HG02798 (cell line): Measurements from ENCODE around the gene CD300C.
"Not testable (repeated sequence)": the region's sequence is repeated elsewhere in the genome, so short reads cannot be mapped to it uniquely, and the experiment has no call there.

ENCODE experiments used
- ATAC-seq: cut with Tn5 transposase; IDR thresholded peaks from one replicate; pipeline ENCODE4 v1.9.1; 2021; ENCODE audit warnings: mild to moderate bottlenecking; ENCODE audit not compliant: unreplicated experiment, poor library complexity

Gene CD300C

DNA sequence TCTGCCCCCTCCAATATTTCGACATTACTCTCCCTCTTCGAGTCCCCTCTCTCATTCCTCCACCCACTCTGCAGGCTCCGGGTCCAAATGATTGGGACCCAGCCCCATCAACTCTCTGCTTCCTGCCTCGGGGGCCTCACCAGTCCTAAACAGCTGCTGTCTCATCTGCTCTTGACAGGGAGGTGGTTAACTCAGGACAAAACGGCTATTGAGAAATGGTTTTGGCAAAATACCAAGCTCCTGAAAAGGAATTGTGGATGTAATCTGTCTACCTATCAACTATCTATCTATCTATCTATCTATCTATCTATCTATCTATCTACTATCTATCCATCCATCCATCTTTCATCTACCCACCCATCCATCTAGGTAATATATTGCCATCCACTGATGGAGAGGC lies 19.2 kb upstream of the CD300C start:
- ATAC-seq: no peak

DNA sequence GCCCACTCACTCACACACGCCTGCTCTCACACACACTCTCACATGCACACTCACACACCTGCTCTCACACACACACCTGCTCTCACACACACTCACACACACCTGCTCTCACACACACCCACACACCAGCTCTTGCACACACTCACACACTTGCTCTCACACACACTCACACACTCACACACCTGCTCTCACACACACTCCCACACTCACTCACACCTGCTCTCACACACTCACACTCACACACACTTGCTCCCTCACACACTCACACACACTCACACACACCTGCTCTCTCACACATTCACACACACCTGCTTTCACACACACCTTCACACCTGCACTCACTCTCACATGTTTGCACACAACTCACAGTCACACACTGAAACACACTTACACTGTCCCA lies 17.4 kb upstream of the CD300C start:
- ATAC-seq: no peak

DNA sequence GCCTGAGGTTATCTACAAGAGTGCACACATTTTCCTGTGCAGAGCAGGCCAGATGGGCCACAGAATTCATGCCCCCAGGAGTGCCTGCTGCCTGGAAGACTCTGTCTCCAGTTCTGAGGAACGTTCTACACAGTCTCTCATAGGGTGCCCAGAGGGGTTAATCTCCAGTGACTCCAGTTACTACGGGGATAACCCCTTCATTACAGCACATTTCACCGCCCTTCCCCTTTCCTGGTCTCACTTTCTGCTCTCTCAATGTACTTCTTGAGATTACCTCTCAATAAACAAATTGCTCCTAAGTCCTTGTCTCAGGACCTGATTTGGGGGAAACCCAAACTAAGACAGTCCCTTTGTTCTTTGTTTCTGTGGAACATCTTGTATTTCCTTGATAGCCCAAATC lies 15.7 kb upstream of the CD300C start:
- no peak for ATAC-seq

DNA sequence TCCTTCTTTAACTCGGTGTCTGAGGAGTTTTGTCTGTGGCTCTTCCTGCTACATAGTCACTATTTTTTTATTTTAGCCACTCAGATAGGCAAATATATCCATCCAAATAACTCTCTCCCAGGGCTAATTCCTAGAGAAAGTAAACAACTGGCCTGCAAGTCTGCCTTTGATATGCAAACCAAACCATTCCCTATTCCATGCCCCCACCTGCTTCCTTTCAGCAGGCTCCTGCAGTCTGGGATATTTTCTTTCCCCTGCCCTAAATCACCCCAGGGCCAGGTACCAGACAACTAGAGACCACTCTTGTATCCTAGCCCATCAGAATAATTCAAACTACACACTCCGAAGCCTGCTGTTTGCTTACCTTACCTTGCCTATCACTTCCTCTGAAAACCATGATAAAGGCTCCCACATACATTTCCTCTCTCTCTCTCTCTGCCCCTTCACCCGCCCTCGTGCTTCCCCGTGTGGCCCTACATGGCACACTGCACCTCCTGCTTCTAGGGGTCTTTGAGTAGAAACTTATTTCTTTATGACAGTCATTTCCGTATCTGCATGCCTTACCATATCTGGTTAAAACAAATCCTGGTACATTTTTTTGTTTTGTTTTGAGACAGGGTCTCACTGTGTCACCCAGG lies 13.1 kb upstream of the CD300C start:
- no peak for ATAC-seq

DNA sequence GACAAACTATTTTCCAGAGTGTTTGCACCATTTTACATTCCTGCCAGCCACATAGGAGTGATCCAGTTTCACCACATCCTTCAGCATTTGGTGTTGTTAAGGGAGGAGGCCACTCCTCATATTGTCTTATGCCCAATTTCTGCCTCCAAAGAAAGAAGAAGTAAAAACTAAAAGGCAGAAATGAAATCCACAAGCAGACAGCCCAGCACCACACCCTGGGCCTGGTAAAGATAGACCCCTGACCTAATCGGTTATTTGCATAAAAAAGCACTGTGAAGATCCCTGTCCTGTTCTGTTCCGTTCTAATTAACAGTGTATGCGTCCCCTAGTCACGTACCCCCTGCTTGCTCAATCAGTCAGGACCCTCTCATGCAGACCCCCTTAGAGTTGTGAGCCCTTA lies 12.5 kb upstream of the CD300C start:
- ATAC-seq: not testable (repeated sequence)

DNA sequence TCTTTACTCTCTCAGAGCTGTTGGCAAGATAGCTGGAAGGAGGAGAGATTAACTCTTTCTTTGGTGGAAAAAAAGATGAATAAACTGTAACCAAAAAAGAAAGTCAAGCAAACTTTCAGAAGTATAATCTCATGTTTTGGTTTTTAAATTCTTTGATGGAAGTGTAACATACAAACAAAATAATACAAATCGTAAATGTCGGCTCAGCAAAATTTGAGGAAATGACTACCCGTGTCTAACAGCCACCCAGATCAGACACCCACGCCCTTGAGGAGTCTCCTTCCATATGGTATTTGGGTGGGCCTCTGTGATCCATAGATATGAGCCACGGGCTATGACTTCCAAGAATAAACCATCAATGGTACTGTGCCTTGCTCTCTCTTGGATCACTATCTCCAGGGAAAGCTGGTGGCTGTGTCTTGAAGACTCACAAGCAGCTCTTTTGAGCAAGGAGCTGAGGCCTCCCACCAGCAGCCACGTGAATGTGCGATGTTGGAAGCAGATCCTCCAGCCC lies 9.6 kb upstream of the CD300C start:
- ATAC-seq: no peak

- no peak for ATAC-seq
Observed at GRCh38 chr17:74554909-74555308, 9.0 kb upstream of the CD300C start.

- no peak for ATAC-seq
Observed at GRCh38 chr17:74552037-74552436, 6.1 kb upstream of the CD300C start.

- no peak for ATAC-seq
Observed at GRCh38 chr17:74550602-74551001, 4.7 kb upstream of the CD300C start.

DNA sequence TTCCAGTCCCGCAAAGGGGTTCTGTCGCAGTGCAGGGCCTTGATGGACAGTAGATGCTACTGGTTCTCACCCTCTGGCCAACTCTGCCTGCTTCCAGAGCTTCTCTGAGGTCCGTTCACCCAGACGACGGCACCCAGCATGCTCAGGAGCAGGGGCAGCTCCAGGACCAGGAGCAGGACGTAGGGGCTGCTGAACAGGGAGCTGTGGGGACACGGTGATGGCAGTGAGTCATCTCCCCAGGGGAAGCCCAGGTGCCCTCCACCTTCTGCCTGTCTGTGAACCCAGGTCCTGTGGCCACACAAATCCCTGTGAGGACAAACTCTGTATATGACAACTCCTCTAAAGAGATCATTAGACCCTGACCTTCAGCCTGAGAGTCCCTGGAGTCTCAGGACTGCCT lies 3.4 kb upstream of the CD300C start:
- ATAC-seq: no peak

- ATAC-seq: no peak
Observed at GRCh38 chr17:74547736-74548135, 1.8 kb upstream of the CD300C start.

DNA sequence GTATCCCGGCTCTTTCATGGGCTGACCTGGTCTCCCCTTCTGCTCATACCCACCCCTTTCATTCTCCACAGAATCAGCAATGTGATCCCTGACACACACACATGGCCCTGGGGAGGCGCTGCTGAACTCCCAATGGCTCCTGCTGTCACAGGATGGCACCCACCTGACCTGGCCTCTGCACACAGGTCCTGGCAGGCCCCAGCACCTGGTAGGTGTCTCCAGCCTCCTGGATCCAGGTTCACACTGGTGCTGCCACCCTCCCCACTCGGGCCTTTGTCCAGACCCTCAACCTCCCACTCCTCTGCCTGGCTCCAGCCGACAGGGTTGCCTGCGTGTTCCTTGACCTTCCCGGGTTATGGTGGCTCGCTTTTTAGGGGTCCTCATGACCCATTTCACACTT lies 1.3 kb upstream of the CD300C start:
- no peak for ATAC-seq

- ATAC-seq: no peak
Observed at GRCh38 chr17:74546586-74546985, 671 bp upstream of the CD300C start.

GRCh38 chr17:74544991-74545842 lies 698 bp downstream of the CD300C start:
- ATAC-seq: no peak

DNA sequence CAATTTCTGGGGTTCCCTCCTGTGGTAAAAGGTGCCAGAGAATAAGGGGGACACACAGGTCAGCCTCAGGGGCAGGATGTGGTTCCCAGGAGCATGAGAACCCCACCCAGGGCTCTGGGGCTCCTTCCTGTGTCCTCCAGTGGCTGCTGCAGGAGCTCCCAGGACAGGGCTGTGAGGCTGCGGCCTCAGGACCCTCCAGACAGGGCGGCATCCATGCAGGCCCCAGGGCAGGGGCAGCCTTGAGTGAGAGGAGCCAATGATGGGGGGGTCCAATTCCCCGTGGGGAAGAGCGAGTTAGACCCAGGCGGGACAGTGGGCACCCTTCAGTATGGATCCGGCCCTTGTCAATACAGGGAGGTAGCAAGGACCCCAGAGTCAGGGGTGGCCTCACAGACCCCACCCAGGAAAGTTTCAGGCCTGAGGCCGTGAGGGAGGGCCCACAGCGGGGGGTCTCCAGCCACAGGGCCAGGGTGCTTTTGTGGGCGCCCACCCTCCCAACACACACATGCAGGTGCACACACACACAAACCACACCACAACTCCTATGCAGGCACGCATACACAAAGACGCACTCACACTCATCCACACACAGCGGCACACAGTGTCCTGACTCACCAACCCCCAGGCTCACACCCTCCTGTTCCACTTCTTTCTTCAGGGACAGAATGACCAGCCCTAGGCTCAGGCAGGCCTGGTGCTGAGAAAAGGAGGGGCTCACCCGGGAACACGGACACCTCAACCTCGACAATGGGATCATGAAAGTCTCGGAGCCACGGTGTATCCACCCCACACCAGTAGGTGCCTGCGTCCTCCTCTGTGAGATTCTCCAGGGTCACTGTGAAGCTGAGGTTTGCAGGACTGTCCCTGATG lies 1.8 kb downstream of the CD300C start:
- no peak for ATAC-seq

GRCh38 chr17:74543406-74543805 lies 2.5 kb downstream of the CD300C start:
- no peak for ATAC-seq

GRCh38 chr17:74542727-74543383 lies 3.1 kb downstream of the CD300C start:
- no peak for ATAC-seq

- no peak for ATAC-seq
Observed at GRCh38 chr17:74542166-74542565, 3.7 kb downstream of the CD300C start.

DNA sequence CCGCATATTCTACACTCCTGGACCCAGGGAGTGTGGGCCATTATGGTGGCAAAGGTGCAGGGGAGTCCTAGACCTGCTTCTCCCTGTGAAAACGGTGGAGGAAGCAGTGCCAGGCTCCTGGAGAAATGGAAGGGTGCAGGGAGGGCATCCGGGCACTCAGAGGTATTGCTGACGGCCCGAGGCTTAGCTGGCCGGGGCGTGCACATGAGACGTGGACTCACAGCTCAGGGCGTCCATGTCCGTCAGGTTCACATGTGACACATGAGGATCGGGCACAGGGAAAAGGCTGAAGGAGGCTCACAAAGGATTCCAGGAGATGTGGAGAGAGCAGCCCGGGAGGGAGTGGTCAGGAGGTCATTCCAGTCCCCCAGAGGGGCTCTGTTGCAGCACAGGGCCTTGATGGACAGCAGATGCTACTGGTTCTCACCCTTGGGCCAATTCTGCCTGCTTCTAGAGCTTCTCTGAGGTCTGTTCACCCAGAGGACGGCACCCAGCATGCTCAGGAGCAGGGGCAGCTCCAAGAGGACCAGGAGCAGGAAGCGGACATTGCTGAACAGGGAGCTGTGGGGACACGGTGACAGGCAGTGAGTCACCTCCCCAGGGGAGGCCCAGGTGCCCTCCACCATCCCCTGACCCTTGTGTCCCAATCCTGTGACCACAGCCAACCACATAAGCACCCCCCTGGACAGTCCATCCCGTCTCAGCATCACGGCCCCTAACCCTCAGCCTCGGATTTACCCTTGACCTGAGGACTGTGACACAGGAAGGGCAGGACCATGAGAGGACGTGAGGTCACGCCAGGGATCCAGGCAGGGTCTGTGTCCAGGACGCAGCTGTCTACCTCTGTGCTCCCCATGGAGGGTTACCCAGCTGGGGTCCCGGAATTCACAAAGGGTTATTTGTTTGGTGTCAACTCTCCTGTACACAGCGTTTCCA lies 4.5 kb downstream of the CD300C start:
- ATAC-seq: no peak
